KOPT-K1 (cell line): Measurements from ENCODE around the gene FKBP2.

Experiments used
- H3K27ac ChIP-seq: fragments of 200-600 bp; sonication (generic); 2 replicates; pipeline ENCODE4 v1.5.1; 2016; ENCODE audit warnings: antibody characterized with exemption, mild to moderate bottlenecking, low read depth, low read length; ENCODE audit not compliant: poor library complexity, severe bottlenecking
- H3K36me3 ChIP-seq: fragments of 200-600 bp; sonication (generic); 2 replicates; pipeline ENCODE4 v1.5.1; 2017; ENCODE audit warnings: antibody characterized with exemption, mild to moderate bottlenecking, low read length, moderate library complexity; ENCODE audit not compliant: insufficient read depth
- H3K9me3 ChIP-seq: fragments of 200-600 bp; sonication (generic); 2 replicates; pipeline ENCODE4 v1.5.1; 2017; ENCODE audit warnings: antibody characterized with exemption, low read length, mild to moderate bottlenecking; ENCODE audit not compliant: insufficient read depth, poor library complexity, severe bottlenecking

Gene FKBP2

DNA sequence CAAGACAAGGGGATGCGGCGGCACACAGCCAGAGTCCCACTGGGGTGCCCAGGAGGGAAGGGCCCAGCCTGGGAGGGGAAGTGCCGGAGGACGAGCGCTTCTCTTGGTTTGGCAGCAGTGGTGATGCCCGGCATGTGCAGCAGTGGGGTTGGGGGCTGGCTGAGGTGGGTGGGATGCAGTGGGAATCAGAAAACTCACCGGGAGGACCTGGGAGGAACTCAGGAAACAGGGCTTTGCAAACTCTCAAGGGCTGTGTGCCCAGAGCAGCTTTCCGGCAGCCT lies 31.4 kb upstream of the FKBP2 start:
- no peak overlapping the region for H3K27ac ChIP-seq
- peaks cover 76% of the 10 kb centered on the region for H3K36me3 ChIP-seq
- H3K9me3 ChIP-seq: no peaks in the 10 kb centered on the region

DNA sequence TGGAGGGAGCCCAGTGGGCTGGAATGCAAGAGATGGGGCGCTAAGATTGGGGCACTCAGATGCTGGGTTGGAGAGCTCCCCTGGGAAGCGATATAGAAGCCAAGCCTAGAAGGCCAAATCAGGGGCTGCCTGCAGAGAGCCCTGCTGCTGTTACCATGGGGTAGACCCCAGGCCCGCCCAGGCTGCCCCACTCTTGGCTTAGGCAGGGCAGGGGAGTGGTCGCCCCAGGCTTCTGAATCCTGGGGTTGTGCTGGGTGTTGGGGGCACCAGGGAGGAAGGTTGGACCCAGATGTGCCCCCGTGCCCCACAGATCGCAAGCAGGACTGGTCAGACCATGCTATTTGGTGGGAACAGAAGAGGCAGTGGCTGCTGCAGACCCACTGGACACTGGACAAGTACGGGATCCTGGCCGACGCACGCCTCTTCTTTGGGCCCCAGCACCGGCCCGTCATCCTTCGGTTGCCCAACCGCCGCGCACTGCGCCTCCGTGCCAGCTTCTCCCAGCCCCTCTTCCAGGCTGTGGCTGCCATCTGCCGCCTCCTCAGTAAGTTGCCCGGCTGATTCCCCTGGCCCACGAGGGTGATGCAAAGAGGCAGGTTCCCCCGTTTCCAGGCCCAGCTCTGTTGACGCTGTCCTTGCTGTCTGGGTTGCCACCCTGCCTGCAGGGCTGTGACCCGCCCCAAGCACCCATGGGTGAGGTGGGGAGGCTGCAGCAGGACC lies 30.4 kb upstream of the FKBP2 start:
- H3K36me3 ChIP-seq: peaks cover 76% of the 10 kb centered on the region
- no peaks in the 10 kb centered on the region for H3K9me3 ChIP-seq
- H3K27ac ChIP-seq: no peak overlapping the region

DNA sequence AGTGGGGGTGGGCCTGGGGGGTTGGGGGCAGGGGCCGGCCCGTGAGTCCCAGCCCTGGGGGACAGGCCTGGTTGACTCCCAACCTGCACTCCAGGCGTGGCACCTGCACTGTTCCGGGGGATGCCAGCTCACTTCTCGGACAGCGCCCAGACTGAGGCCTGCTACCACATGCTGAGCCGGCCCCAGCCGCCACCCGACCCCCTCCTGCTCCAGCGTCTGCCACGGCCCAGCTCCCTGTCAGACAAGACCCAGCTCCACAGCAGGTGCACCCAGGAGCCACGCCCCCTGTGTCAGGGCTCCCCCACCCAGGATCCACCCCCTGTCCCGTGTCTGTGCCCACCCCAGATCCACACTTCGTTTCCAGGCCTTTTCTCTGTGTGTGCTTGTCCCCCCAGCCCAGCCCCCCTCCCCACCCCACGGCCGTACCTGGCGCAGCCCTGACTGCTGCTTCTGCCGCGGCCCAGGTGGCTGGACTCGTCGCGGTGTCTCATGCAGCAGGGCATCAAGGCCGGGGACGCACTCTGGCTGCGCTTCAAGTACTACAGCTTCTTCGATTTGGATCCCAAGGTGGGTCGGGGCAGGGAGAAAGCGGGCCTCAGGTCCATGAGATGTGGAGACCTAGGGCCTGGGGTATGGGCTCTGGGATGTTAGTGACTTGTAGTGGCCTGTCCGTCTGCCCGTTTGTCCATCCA lies 29.6 kb upstream of the FKBP2 start:
- H3K27ac ChIP-seq: no peak overlapping the region
- no peaks in the 10 kb centered on the region for H3K9me3 ChIP-seq
- H3K36me3 ChIP-seq: peaks cover 79% of the 10 kb centered on the region

DNA sequence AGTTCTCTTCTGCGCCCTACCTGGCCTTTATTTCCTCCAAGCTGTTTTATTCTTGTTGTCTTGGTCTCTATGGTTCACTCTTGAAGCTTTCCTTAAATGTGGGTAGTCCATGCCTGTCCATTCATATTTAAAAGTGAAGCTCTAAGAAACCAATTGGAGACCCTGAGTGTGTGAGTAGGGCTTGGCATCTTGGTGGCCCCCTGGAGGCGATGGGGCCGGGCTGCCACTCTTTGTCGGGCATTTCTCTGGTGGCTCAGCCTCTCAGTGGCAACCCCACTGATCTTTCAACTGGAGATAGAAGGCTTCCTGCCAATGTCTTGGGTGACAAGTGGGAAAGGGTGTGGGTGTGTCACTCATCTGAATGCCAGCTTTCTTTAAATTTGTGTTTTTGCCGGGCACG lies 24.0 kb upstream of the FKBP2 start:
- H3K36me3 ChIP-seq: peaks cover 96% of the 10 kb centered on the region
- H3K9me3 ChIP-seq: no peaks in the 10 kb centered on the region
- H3K27ac ChIP-seq: no peak overlapping the region

DNA sequence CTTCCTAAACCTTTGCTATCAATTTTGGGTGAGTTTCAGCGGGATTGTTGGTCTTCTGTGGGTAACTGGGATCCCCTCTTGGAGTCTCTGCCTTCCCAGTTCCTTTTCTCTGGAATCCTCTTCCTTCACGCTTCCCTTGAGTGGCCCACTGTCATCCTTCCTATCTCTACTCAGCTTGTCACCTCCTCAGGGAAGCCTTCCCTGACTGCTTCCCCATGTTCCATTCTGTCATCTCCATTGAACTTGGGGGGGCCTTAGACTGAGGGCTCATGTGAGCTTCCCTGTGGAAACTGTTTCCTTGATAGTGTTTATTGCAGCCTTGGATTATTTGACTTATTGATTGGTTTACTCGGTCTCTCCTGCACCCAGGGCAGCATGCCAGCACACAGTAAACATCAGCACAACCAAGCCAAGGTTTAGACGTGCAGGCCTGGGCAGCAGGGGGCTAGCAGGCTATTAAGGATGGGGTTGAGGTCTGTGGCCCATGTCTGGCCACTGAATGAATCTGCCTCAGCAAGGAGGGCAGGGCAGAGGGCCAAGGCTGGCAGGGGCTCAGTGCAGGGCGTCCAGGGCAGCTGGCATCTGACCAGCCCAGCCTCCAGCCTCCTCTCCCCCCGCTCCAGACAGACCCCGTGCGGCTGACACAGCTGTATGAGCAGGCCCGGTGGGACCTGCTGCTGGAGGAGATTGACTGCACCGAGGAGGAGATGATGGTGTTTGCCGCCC lies 22.1 kb upstream of the FKBP2 start:
- Histone ChIP-seq H3K9me3 (no peaks in the 10 kb centered on the region), H3K27ac (no peak overlapping the region), H3K36me3 (peaks cover 92% of the 10 kb centered on the region)

DNA sequence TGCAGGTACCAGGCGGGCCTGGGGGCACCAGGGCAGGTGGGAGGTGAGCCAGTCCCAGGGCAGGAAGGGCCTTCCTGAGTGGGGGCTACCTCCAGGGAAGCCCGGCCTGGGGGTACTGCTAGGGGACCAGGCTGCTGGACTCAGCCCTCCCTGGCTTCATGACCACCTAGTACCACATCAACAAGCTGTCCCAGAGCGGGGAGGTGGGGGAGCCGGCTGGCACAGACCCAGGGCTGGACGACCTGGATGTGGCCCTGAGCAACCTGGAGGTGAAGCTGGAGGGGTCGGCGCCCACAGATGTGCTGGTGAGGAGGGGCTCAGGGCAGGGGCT lies 21.6 kb upstream of the FKBP2 start:
- Histone ChIP-seq H3K36me3 (peaks cover 92% of the 10 kb centered on the region), H3K27ac (no peak overlapping the region), H3K9me3 (no peaks in the 10 kb centered on the region)

DNA sequence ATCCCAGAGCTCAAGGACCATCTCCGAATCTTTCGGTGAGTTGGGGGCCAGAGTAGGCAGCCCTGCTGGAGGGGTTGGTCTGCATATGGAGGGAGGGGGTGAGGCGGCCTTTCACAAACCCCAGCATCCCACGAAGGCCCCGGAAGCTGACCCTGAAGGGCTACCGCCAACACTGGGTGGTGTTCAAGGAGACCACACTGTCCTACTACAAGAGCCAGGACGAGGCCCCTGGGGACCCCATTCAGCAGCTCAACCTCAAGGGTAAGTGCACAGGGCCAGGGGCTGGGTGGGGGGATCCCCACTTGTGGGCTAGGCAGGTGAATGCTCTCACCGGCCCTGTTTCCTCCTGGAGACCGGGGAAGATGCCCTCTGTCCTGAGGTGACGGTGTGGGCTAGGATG lies 21.1 kb upstream of the FKBP2 start:
- Histone ChIP-seq H3K9me3 (no peaks in the 10 kb centered on the region), H3K36me3 (peaks cover 91% of the 10 kb centered on the region), H3K27ac (no peak overlapping the region)

DNA sequence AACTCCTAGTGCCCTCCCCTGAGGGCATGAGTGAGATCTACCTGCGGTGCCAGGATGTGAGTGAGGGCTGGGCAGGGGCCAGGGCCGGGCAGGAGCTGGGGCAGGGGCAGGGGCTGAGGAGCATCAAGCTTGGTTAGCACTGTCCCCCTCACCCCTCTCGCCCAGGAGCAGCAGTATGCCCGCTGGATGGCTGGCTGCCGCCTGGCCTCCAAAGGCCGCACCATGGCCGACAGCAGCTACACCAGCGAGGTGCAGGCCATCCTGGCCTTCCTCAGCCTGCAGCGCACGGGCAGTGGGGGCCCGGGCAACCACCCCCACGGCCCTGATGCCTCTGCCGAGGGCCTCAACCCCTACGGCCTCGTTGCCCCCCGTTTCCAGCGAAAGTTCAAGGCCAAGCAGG lies 20.6 kb upstream of the FKBP2 start:
- H3K9me3 ChIP-seq: no peaks in the 10 kb centered on the region
- H3K27ac ChIP-seq: no peak overlapping the region
- H3K36me3 ChIP-seq: peaks cover 86% of the 10 kb centered on the region

DNA sequence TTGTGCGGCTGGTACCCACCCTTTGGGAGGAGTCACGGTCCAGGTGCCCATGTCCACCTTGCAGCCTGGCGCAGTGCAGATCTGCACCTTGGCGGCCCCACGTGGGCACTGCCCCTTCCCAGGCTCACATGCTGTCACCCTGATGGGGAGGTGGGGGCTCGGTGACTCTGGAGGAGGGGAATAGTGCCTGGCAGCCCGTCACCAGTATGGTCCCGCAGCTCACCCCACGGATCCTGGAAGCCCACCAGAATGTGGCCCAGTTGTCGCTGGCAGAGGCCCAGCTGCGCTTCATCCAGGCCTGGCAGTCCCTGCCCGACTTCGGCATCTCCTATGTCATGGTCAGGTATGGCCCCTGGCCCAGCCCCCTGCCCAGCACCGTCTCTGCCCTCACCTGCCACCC lies 20.1 kb upstream of the FKBP2 start:
- no peak overlapping the region for H3K27ac ChIP-seq
- no peaks in the 10 kb centered on the region for H3K9me3 ChIP-seq
- peaks cover 81% of the 10 kb centered on the region for H3K36me3 ChIP-seq

DNA sequence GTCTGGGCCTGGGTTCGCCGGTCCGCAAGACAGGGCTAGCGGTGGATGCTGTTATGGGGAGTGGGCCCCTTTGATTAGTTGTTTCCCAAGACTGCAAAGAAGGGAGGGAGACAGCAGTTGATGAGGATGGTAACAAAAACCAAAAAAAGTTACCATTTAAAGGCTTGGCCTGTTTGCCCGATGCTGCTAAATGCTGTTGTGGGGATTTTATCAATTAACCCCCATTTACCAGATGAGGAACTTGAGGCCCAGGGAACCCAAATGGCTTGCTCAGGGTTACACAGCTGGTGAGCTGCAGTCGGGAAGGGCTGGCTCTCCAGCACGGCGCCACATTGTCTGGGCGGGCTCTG lies 18.3 kb upstream of the FKBP2 start:
- Histone ChIP-seq H3K36me3 (peaks cover 64% of the 10 kb centered on the region), H3K27ac (no peak overlapping the region), H3K9me3 (no peaks in the 10 kb centered on the region)

DNA sequence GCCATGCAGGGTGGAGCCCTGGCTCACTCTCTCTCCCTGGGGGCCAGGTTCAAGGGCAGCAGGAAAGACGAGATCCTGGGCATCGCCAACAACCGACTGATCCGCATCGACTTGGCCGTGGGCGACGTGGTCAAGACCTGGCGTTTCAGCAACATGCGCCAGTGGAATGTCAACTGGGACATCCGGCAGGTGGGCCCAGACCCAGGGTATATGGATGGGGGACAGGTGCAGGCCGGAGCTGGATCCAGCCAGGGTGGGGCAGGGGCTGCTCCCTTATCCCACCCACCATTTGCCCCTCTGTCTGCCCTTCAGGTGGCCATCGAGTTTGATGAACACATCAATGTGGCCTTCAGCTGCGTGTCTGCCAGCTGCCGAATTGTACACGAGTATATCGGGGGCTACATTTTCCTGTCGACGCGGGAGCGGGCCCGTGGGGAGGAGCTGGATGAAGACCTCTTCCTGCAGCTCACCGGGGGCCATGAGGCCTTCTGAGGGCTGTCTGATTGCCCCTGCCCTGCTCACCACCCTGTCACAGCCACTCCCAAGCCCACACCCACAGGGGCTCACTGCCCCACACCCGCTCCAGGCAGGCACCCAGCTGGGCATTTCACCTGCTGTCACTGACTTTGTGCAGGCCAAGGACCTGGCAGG lies 17.8 kb upstream of the FKBP2 start:
- no peaks in the 10 kb centered on the region for H3K9me3 ChIP-seq
- no peak overlapping the region for H3K27ac ChIP-seq
- H3K36me3 ChIP-seq: peaks cover 59% of the 10 kb centered on the region

DNA sequence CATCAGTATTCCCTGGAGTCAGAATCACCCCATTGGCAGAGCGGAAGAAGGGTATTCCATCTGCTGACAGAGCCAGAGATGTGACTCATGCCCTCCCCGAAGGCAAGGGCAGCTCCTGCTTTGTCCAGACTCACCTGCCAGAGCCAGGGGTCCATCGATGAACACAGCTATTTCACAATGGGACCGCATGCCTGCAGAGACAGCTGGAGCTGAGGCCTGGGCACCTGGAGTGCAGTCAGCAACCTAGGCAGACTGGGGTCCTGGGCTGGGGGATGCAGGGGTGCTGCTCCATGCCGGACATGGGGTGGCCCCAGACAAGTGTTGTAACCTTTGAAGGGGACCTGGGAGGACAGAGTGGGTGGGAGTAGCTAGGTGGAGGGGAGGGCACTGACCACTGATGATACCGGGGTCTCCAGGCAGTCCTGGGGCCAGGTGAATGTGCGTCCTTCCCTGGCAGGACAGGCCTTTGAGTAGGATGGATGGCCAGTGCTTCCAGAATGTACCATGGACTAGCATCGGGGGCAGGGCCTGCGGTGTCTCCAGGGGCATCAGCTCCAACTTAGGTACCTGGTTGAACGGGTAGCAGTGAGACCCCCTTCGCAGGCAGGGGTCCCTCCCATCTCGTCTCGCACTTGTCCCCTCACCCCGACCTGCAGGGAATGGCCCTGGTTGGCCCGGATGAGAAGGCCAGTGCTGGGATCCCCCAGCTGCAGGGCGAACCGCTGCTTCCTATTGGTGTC lies 16.6 kb upstream of the FKBP2 start:
- H3K9me3 ChIP-seq: no peaks in the 10 kb centered on the region
- peak overlapping the region; percentile 92 for H3K27ac ChIP-seq
- peaks cover 51% of the 10 kb centered on the region for H3K36me3 ChIP-seq

DNA sequence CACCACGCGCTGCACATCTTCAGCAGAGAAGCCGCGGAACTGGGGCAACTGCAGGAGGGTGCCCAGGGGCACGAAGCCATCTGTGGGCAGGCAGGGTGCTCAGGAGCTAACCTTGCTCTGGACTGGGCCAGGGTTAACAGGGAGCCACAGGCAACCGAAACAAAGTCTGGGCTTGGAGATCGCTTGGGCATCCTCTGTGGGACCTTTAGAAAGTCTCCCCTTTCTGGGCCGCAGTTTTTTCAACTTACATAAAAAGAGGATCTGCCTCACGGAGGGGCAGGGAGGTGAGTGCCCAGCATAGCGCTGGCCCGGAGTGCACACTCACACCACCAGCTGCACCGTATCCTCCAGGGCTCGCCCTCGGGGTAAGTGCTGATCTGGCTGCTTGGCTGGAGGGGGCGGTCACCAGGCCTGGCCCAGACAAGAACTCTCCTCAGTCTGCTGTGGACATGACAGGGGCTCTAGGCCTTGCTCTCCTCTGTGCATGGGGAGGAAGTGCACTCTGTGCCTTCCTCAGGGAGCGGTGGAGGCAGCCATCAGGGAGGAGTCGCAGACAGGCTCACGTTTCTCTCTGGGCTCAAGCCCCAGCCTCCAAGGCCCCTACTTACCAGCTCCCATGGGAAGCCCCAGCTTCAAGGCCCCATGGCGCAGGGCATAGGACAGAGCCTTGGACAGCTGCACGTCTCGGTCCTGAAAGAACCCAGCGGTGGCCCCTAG lies 15.8 kb upstream of the FKBP2 start:
- peak overlapping the region; percentile 92 for H3K27ac ChIP-seq
- no peaks in the 10 kb centered on the region for H3K9me3 ChIP-seq
- peaks cover 43% of the 10 kb centered on the region for H3K36me3 ChIP-seq

DNA sequence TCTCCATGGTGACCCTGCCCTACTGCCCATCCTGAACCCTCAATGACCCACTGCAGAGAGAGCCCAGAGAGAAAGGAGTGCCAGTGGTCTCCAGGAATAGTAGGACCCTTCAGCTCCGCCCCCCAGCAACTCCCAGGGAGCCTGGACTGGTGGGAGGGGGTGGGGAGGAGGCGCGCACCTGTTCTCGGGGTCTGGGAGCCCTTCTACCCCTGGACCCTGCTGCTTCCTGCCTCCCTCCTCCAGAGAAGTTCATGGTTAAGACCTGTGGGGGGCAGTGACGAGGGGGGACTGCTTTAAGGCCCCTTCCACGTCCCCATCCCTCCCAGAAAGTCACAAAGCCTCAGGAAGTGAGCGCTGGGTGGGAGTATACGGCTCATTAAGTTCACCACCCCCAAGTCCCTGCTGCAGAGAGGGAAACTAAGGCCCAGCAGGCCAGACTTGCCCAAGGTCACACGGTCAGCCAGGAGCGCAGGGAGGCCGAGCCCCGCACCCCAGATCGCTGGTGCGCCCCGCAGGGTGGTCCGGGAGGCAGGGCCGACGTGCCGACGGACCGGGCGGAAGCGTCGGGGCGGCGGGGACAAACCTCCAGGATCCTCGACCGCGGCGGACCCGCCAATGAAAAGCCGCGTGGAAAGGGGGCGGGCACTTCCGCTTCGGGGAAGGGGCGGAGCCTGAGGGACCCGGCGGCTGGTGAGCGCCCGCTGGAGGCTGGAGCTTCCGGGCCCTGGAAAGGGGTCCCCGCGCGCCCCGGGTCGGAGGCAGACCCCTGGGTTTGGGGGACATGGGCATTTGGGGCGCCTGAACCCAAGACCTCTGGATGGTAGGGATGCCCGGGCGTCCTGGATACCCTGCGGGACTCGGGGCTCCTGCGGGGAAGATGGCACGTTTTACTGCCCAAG lies 15.0 kb upstream of the FKBP2 start, which contains the start of the genes NUDT22 and TRPT1:
Gene NUDT22, plus strand, starts transcription at position 667 of the 899 bp plus-strand sequence. CDS start 379 bp downstream, outside the sequence.
Gene TRPT1, minus strand, starts transcription at position 579 of the 899 bp plus-strand sequence. Its CDS starts 326 bp downstream, at position 253.
- Histone ChIP-seq H3K36me3 (peaks cover 35% of the 10 kb centered on the region), H3K9me3 (no peaks in the 10 kb centered on the region), H3K27ac (peak within 1 kb of the TSS; percentile 92)
